Sigmoid colon (tissue), 4 donors: ENCODE data around the gene FBXW8.

Experiments used
- CTCF ChIP-seq, 4 experiments: fragments of 450-650 bp in 3 of 4; fragments of 200-600 bp in 1 of 4; IDR thresholded peaks; one replicate each; pipeline ENCODE4 v1.5.1; 2016 to 2019; ENCODE audit warnings: antibody characterized with exemption in 4 of 4, mild to moderate bottlenecking in 3 of 4, moderate library complexity in 2 of 4
- POLR2A ChIP-seq, 2 donors: fragments of 450-650 bp; IDR thresholded peaks; one replicate each; pipeline ENCODE4 v1.6.1; 2016; ENCODE audit warnings: antibody characterized with exemption in 2 of 2, mild to moderate bottlenecking in 2 of 2, moderate library complexity in 2 of 2
- POLR2AphosphoS5 ChIP-seq, 4 donors: sonication (generic); formaldehyde crosslinking; IDR thresholded peaks; one replicate each; pipeline ENCODE4 v1.6.1; 2017; ENCODE audit warnings: antibody characterized with exemption in 4 of 4

DNA sequence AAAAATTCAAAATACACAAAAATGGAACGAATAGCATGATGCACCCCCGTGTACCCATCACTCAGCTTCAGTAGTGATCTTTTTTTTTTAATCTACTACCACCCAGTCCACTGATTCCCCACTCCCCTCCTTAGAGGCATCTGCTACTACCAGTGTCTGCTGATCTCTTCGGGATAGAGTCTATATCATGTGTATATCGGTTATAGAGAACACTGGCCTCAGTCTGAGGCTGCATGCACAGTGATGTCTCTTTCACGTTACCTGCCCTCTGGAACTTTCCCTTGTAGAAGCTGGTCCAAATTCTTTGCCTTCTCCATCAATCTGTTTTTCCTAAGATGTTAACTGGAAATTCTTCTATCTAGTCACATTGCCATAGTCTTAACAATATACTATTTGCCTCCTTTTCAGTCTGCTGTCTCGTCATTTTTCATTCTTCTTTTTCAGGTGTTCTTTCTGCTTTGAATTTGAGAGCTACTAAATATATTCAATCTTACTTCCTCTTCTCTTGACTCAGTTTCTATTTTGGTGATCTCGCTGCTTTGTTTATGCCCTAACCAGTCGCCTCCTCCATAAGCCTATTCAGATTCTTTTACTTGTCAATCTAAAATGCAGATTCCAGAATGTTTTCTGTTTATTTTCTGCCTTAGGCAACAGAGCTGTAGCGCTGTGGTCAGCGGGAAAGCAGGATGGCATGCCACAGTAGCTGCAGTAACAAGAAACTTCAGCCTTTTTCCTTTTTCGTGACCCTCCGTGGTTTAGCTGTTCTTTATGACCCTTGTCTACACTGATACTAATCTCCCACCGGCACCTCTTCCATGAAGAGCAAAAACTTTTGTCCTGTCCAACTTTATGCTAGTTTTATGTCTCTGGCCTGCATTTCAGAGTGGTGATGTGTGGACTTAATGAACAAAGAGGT is 67.0 kb downstream of the FBXW8 start:
- TF ChIP-seq CTCF (IDR thresholded peaks at IDR 0.05), result no peak
- no peak for TF ChIP-seq POLR2A (IDR thresholded peaks at IDR 0.05)
- TF ChIP-seq POLR2AphosphoS5 (IDR thresholded peaks at IDR 0.05), result no peak
